SJSA1 (cell line): ENCODE results near the gene MANSC4. TPM values are rescaled to one million over a fixed set of nuclear protein-coding genes. Genes with fewer than 3 reads are reported as not detected.

Experiments
- total RNA-seq: library from RNA; depleted of rRNA; stranded (reverse); fragments of >200 nt; shearing (Covaris generic); gene quantifications from 2 replicates; pipeline ENCODE4 v1.2.3, GENCODE V29; 2014; rRNA removed

The MANSC4 gene
- total RNA-seq, 1 experiment from 2014 or later: not detected

Other genes with a start within 250 kb of the MANSC4 start
- gene REP15, start 83.8 kb downstream of the MANSC4 start, total RNA-seq: 0.94 and 1.1 TPM in 2 replicates
- 97.0 and 98.7 TPM in 2 replicates for gene MRPS35, start 69.4 kb downstream of the MANSC4 start, total RNA-seq
- 21.1 and 25.4 TPM in 2 replicates for gene KLHL42, start within 50 bp of the MANSC4 start, total RNA-seq
- 3.8 and 4.4 TPM in 2 replicates for gene PTHLH, start 192.5 kb upstream of the MANSC4 start, total RNA-seq